G401 (cell line): ENCODE results near the gene TMEM50B. TPM values are rescaled to one million over a fixed set of nuclear protein-coding genes. Genes with fewer than 3 reads are reported as not detected.
A peak's percentile ranks its signal among the peaks of the same experiment; 100 is the strongest.

Source experiments
- DNase-seq: peaks from one replicate; pipeline ENCODE4 v3.0.0-alpha.2; 2015; ENCODE audit warnings: low spot score
- in situ Hi-C: cut with HindIII; loops from 2 replicates; pipeline ENCODE4 v1.10.0; 2016; ENCODE audit warnings: low sequenced_read_pairs, mixed read lengths
- total RNA-seq: library from RNA; depleted of rRNA; stranded (reverse); fragments of >200 nt; shearing (Covaris generic); gene quantifications from 2 replicates; pipeline ENCODE4 v1.2.3, GENCODE V29; 2014; rRNA removed

Gene TMEM50B
- total RNA-seq, 1 experiment from 2014 or later, result 28.0 TPM

GRCh38 chr21:33403128-33403785 is 76.5 kb downstream of the TMEM50B start, which contains the start of gene IFNGR2:
Gene IFNGR2, plus strand, starts transcription at chr21:33403413. Its CDS starts 131 bp downstream, at chr21:33403544.
- in situ Hi-C loops, result no loop called here
- no peak for DNase-seq

GRCh38 chr21:33402001-33402979 is 77.5 kb downstream of the TMEM50B start:
- in situ Hi-C loops, result no loop called here
- peak; percentile 59 for DNase-seq

GRCh38 chr21:33401630-33401992 is 78.2 kb downstream of the TMEM50B start:
- peak; percentile 33 for DNase-seq

More at GRCh38 chr21:33401630-33401992, 78.2 kb downstream of the TMEM50B start:
- in situ Hi-C loops, result no loop called here

Other genes starting within 250 kb of the TMEM50B start
- gene IL10RB, start 213.6 kb downstream of the TMEM50B start, total RNA-seq, result 16.6 and 16.7 TPM in 2 replicates
- 2.2 and 3.4 TPM in 2 replicates for gene IFNAR1, start 155.0 kb downstream of the TMEM50B start, total RNA-seq
- gene IFNGR2, start 76.6 kb downstream of the TMEM50B start, total RNA-seq, result 61.2 and 66.8 TPM in 2 replicates
- 0.49 and 3.8 TPM in 2 replicates for gene DNAJC28, start 11.7 kb upstream of the TMEM50B start, total RNA-seq
- 39.0 and 106 TPM in 2 replicates for gene GART, start 62.1 kb upstream of the TMEM50B start, total RNA-seq
- gene SON, start 63.1 kb upstream of the TMEM50B start, total RNA-seq, result 90.8 and 253 TPM in 2 replicates
- 31.8 and 52.2 TPM in 2 replicates for gene DONSON, start 108.7 kb upstream of the TMEM50B start, total RNA-seq
- 5.4 and 13.1 TPM in 2 replicates for gene CRYZL1, start 161.8 kb upstream of the TMEM50B start, total RNA-seq
- 33.4 and 64.3 TPM in 2 replicates for gene ITSN1, start 162.5 kb upstream of the TMEM50B start, total RNA-seq